Measurements from ENCODE around the gene ZC3H4. TPM values are rescaled to one million over a fixed set of nuclear protein-coding genes. Genes with fewer than 3 reads are reported as not detected.
"Not testable (repeated sequence)": the region's sequence is repeated elsewhere in the genome, so short reads cannot be mapped to it uniquely, and the experiment has no call there.

The ZC3H4 gene
- total and polyA plus RNA-seq, 4 donors: 2.9 to 11.8 (median 6.3) TPM

- DNase-seq (ENCODE audit: low spot score): no peak
- Histone ChIP-seq H3K4me1 (ENCODE audit: control insufficient read depth in 4 of 4, insufficient read depth in 4 of 4, low read length in 3 of 4) (peaks cover 2 to 24% (median 5%) of the 10 kb centered on the region in 4 donors), H3K27ac (ENCODE audit: low read depth in 1 of 2, low read length in 2 of 2) (no peak overlapping the region), H3K27me3 (ENCODE audit: control insufficient read depth in 4 of 4, insufficient read depth in 4 of 4, low read length in 3 of 4) (no peaks in the 10 kb centered on the region), H3K9me3 (ENCODE audit: control insufficient read depth in 4 of 4, low read length in 3 of 4) (no peaks in the 10 kb centered on the region), H3K4me3 (ENCODE audit: low read depth in 1 of 3, low read length in 3 of 3) (no peak overlapping the region), H3K36me3 (ENCODE audit: control insufficient read depth in 4 of 4, insufficient read depth in 3 of 4, low read depth in 1 of 4, low read length in 3 of 4) (peaks cover 0 to 2% (median 0%) of the 10 kb centered on the region in 4 donors), H3K9ac (ENCODE audit: low read depth in 1 of 2, low read length in 2 of 2) (no peak overlapping the region)
- TF ChIP-seq MAX (IDR thresholded peaks at IDR 0.05) (no peak), CTCF (IDR thresholded peaks at IDR 0.05; ENCODE audit: low read depth, low read length, missing input control) (no peak), TAF1 (conservative IDR thresholded peaks at IDR 0.05) (no peak), SP1 (IDR thresholded peaks at IDR 0.05) (no peak), EGR1 (IDR thresholded peaks at IDR 0.05; ENCODE audit: low read depth in 2 of 2) (no peak), RXRA (IDR thresholded peaks at IDR 0.05) (no peak), GABPA (IDR thresholded peaks at IDR 0.05 in 1 of 2, conservative IDR thresholded peaks at IDR 0.05 in 1 of 2) (no peak), NR2F2 (IDR thresholded peaks at IDR 0.05) (no peak), REST (IDR thresholded peaks at IDR 0.05) (no peak), ATF3 (IDR thresholded peaks at IDR 0.05) (no peak), ZBTB33 (IDR thresholded peaks at IDR 0.05) (no peak), JUND (IDR thresholded peaks at IDR 0.05) (no peak)
- 88% methylated on average over 9 of the region's 9 CpGs for WGBS
Observed at GRCh38 chr19:47102346-47103060, 11.1 kb downstream of the ZC3H4 start.

- DNase-seq (ENCODE audit: low spot score); H3K27ac ChIP-seq (ENCODE audit: low read depth in 1 of 2, low read length in 2 of 2); H3K9ac ChIP-seq (ENCODE audit: low read depth in 1 of 2, low read length in 2 of 2); H3K4me3 ChIP-seq (ENCODE audit: low read depth in 1 of 3, low read length in 3 of 3); H3K36me3 ChIP-seq (ENCODE audit: control insufficient read depth in 4 of 4, insufficient read depth in 3 of 4, low read depth in 1 of 4, low read length in 3 of 4); H3K9me3 ChIP-seq (ENCODE audit: control insufficient read depth in 4 of 4, low read length in 3 of 4); H3K27me3 ChIP-seq (ENCODE audit: control insufficient read depth in 4 of 4, insufficient read depth in 4 of 4, low read length in 3 of 4): not testable (repeated sequence)
- peaks cover 5 to 28% (median 10%) of the 10 kb centered on the region in 4 donors for H3K4me1 ChIP-seq (ENCODE audit: control insufficient read depth in 4 of 4, insufficient read depth in 4 of 4, low read length in 3 of 4)
- WGBS: 98% methylated on average over 4 of the region's 4 CpGs
Observed at GRCh38 chr19:47101116-47101515, 12.5 kb downstream of the ZC3H4 start.

Data from liver (tissue), 9 donors.